Gastrocnemius medialis (tissue), 4 donors: ENCODE data around the gene RAPH1.

ENCODE experiments used
- POLR2A ChIP-seq, 2 donors: fragments of 450-650 bp; IDR thresholded peaks; one replicate each; pipeline ENCODE4 v1.6.1; 2017; ENCODE audit warnings: antibody characterized with exemption in 2 of 2, mild to moderate bottlenecking in 2 of 2, moderate library complexity in 2 of 2
- TF ChIP-seq, protein P1 (sequence below), 5 experiments: fragments of 450-650 bp in 3 of 5; fragments of 200-600 bp in 2 of 5; sonication (generic) in 2 of 5; IDR thresholded peaks in 4 of 5; conservative IDR thresholded peaks in 1 of 5; 1 replicate in 4 of 5; 2 replicates in 1 of 5; pipeline ENCODE4 v1.5.1; 2016 to 2019; ENCODE audit warnings: antibody characterized with exemption in 5 of 5, mild to moderate bottlenecking in 3 of 5, moderate library complexity in 3 of 5

DNA sequence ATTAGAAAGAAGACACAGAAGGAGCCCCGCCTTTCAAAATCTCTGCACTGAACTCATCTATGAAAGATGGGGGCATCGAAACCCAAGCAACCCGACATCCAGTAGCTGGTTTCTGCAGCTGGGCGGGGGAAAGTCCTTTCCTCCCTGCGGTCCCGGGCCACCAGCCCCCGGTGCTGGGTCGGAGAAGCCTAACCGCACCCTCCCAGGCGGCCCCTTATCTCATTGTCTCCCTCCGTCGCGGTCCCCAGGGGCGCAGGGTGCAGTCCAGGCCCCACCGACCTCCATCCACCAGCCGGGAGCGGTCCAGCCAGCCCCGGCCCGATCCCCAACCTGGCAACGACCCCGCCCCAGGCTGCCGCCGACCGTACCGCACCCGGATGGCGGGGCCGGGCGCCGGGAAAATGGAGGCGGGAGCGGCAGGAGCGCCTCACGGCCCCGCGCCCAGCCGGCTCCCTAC is 452 bp downstream of the RAPH1 start:
- TF ChIP-seq, protein P1, sequence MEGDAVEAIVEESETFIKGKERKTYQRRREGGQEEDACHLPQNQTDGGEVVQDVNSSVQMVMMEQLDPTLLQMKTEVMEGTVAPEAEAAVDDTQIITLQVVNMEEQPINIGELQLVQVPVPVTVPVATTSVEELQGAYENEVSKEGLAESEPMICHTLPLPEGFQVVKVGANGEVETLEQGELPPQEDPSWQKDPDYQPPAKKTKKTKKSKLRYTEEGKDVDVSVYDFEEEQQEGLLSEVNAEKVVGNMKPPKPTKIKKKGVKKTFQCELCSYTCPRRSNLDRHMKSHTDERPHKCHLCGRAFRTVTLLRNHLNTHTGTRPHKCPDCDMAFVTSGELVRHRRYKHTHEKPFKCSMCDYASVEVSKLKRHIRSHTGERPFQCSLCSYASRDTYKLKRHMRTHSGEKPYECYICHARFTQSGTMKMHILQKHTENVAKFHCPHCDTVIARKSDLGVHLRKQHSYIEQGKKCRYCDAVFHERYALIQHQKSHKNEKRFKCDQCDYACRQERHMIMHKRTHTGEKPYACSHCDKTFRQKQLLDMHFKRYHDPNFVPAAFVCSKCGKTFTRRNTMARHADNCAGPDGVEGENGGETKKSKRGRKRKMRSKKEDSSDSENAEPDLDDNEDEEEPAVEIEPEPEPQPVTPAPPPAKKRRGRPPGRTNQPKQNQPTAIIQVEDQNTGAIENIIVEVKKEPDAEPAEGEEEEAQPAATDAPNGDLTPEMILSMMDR (IDR thresholded peaks at IDR 0.05 in 4 of 5, conservative IDR thresholded peaks at IDR 0.05 in 1 of 5) = no peak
- no peak for TF ChIP-seq POLR2A (IDR thresholded peaks at IDR 0.05)
